Stimulated activated CD4-positive, alpha-beta T cell treated with anti-CD3 and anti-CD28 coated beads, Interleukin-15, amount 100 ng/mL, for 1 hour (primary cell): ENCODE data around the gene FAT4.

Source experiments
- DNase-seq, 2 donors: peaks; one replicate each; pipeline ENCODE4 v3.0.0-alpha.2; 2020; ENCODE audit warnings: low read depth in 1 of 2, low spot score in 1 of 2

Gene FAT4, protein sequence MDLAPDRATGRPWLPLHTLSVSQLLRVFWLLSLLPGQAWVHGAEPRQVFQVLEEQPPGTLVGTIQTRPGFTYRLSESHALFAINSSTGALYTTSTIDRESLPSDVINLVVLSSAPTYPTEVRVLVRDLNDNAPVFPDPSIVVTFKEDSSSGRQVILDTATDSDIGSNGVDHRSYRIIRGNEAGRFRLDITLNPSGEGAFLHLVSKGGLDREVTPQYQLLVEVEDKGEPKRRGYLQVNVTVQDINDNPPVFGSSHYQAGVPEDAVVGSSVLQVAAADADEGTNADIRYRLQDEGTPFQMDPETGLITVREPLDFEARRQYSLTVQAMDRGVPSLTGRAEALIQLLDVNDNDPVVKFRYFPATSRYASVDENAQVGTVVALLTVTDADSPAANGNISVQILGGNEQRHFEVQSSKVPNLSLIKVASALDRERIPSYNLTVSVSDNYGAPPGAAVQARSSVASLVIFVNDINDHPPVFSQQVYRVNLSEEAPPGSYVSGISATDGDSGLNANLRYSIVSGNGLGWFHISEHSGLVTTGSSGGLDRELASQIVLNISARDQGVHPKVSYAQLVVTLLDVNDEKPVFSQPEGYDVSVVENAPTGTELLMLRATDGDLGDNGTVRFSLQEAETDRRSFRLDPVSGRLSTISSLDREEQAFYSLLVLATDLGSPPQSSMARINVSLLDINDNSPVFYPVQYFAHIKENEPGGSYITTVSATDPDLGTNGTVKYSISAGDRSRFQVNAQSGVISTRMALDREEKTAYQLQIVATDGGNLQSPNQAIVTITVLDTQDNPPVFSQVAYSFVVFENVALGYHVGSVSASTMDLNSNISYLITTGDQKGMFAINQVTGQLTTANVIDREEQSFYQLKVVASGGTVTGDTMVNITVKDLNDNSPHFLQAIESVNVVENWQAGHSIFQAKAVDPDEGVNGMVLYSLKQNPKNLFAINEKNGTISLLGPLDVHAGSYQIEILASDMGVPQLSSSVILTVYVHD (N-terminal part only)

DNA sequence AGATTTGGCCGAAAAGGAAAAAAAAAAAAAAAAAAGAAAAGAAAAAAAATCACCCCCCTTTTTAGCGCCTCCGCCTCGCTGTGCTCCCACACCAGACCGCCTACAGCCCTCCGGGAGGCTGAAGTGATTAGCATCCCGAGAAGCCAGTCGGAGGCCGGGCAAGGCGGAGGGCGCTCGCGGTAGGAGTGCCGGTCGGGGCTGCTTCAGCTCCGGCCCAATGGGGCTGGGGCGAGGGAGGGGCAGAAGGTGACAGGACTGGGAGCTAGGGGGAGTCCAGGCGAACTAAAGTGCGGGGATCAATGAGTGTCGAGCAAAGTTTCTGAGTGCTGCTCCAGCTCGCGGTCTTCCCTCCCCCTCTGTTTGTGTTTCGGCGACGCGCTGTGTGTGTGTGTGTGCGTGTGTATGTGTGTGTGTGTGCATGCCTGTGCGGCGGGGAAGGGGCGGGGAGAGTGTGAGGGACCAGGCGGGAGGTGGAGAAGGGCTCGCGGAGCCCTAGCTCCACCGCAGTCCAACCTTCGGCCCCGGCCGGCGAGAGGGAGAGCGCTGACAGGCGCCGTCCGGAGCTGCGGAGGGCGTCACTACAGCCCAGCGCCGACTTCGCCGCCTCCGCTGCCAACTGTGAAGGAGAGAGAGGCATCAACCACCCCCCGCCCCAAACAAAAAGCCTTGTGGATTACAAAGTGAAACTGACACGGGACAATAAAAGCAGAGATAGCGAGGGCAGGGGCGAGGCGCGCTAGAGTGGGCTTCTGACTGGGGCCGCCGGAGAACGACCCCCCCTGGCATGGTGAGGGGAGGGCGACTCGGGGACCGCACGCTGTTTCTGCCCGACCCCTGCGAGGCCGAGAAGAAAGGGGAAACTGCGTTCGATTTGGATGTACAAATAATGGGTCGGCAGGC is at the start of gene FAT4:
FAT4 (plus strand) TSS at position 280 of the 900 bp plus-strand sequence. CDS start 1,457 bp downstream, outside the sequence.
- no peak for DNase-seq

GRCh38 chr4:125265846-125266245 is 48.9 kb upstream of the FAT4 start:
- DNase-seq: no peak

DNA sequence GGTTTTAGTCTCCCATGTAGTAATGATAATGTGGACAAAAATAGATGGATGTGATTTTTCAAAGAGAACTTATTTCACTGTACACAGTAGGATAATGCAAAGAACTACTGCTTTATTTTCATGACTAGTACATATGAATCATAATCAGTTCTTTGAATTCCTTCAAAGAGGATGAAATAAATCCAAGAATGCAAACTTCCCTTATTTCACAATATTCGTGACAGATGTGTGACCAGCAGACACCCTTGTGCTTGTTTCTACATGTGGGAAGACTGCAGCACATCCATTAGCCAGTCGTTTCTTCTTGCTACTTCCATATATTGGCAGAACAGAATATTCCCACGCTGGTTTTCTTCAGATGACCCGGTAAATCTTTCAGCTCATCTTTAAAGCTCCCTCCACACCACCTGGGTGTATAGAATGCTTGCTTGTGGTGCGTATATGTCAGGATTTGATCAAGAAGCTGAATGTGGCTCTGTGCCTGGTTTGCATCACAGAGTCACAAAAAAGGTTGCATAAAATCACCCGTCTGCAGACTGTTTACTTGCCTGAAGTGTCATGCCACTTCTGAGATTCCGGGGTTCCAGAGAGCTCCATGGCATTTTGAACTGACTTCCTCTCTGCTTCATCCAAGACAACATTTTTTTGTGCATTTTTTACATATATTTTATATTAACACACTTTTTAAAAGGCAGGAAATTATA is 47.7 kb upstream of the FAT4 start:
- no peak for DNase-seq

- DNase-seq: no peak
These were observed 47.1 kb upstream of the FAT4 start for GRCh38 chr4:125267630-125268029.

DNA sequence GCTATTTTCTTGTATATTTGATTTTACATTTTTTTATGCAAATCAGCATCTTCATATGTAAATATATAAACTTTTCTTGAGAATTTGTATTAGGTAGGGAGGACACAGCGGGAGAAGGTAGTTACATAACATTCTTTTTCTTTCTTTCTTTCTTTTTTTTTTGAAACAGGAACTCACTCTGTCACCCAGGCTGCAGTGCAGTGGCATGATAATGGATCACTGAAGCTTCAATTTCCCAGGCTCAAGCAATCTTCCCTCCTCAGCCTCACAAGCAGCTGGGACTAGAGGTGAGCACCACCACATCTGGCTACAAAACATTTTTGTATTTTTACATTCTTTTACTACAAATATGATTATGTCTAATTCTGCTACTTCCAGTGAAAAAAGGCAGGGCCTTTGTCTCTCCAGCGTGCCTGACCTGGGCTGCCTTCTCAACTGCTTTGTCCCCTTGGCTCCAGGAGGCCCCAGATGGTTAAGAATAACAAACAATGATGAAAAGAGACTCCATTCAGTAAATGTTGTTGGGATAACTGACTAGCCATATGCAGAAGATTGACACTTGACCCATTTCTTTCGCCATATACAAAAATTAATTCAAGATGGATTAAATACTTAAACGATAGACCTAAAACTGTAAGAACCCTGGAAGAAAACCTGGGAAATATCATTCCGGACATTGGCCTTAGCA is 46.5 kb upstream of the FAT4 start:
- DNase-seq: no peak

DNA sequence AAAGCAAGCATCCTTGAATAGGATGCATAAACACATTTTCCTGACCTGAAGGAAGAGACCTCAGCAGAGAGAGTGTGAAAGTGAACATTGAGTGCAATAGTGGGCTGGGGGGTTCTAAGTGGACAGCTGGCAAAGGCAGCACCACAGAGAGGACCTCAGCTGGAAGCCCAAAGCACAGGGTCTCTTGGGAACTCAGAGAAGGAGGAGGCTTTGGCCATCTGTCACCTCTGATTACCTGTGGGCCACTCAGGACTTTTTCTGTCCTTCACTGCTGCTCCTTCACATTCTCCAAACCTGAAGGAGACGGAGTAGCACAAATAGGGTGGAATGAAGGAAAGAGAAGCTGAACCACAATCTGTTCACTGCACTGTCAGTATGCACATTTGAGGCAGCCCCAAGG is 37.9 kb upstream of the FAT4 start:
- DNase-seq: no peak

- DNase-seq: no peak
These were observed 37.0 kb upstream of the FAT4 start for GRCh38 chr4:125277790-125278189.

GRCh38 chr4:125280892-125281403 is 33.8 kb upstream of the FAT4 start:
- no peak for DNase-seq

DNA sequence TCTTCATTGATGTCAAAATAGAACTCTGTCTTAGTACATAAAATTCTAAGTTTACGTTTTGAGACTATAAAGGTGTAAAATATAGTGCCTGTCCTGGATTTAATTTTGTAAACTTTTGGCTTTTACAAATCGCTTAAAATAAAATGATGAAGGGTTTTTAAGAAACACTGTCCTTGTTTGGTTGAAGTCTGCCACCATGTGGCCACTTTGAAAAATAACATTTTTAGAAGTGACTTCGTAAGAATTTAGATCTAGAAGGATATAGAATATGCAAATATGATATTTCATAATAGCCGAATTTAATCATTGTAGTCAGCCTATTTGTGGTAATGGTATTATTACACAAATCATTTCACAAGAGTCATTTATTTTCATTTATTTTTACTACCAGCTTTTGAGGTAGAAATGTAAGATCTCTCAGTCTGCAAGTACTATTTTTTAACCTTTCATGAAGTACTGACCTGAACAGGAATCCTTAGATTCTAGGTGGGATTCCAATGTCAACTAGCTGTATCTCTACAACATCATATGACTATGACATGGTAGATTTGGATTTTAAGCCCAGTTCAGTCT is 31.0 kb upstream of the FAT4 start:
- no peak for DNase-seq

DNA sequence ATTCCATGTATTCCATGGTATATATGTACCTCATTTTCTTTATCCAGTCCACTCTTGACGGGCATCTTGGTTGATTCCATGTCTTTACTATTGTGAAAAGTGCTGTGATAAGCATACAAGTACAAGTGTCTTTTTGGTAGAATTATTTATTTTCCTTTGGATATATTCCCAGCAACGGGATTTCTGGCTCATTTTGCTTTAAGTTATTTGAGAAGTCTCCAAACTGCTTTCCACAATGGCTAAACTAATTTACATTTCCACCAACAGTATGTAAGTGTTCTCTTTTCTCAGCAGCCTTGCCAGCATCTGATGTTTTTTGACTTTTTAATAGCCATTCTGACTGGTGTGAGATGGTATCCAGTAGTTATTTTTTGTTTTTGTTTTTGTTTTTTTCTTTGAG is 17.6 kb upstream of the FAT4 start:
- DNase-seq: no peak

- DNase-seq: no peak
These were observed 11.7 kb upstream of the FAT4 start for GRCh38 chr4:125303058-125303457.

GRCh38 chr4:125303821-125304220 is 10.9 kb upstream of the FAT4 start:
- no peak for DNase-seq

- DNase-seq: no peak
These were observed 8.6 kb upstream of the FAT4 start for GRCh38 chr4:125306112-125306511.

DNA sequence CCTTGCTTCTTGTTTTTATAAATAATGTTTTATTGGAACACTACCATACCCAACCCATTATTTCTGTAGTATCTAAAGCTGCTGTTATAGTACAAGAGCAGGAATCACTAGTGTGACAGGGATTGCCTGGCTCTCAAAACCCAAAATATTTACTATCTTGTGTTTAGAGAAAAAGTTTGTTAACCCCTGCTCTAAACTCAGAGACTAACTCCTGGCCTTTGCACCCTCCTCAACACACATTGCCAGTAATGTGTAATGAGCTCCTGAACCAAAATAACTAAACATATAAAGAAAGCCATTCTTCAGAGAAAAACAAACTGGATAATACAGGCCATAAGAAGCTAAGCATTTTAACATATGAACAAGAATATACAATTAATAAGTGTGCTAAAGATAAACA is 8.2 kb upstream of the FAT4 start:
- DNase-seq: no peak

GRCh38 chr4:125311503-125311902 is 3.3 kb upstream of the FAT4 start:
- DNase-seq: no peak

DNA sequence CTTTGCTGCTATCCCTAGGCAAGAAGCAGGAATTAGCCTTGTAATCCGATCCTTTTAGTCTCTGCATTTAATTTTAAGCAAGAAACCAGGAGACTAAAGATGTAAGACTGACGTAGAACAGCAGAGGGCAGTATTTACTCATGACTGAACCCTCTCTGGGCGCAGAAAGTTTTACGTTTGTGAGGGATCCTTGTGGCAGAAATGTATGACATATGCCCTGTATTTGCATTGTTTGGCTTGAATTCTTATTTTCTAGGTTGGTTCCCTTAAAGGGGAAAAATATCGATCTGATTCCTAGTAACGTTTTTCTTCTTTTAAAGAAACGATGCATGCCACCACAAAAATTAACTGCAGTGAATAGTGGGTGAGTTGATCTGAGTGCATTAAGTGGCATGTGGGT is 1.3 kb upstream of the FAT4 start:
- no peak for DNase-seq

DNA sequence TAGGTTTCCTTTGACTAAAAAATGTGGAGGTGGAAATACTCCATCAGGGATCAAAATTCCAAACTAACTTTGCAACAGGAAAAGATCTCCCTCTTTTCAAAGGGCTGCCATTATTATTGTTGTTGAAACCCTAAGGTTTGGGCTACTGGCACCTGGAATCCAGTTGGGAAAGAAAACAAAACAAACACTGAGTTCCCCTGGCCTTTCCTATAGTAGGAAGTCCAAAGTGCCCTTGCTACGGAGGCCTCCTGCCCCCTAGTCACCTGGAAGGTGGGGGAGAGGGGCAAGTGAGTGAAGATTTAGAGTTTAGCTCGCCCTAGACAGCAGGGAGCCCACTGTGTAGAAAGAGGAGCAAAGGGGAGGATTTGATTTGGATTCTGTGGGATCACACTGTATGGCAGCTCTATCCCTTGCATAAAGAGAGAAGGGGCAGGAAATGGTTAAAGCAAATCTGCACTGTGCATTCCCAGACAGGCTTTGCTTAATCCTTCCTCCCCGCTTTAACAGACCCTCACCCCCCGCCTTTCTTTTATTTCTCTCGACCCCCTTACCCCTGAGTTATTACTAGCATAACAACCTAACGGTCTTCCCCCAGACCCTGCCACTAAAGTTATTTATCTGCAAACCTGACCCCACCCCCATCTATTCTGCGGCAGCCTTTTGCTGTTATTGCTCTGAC is 627 bp upstream of the FAT4 start:
- no peak for DNase-seq

- DNase-seq: no peak
These were observed 1.0 kb downstream of the FAT4 start for GRCh38 chr4:125315576-125316400.
